ENCODE data around the gene HPSE2.

The HPSE2 gene

DNA sequence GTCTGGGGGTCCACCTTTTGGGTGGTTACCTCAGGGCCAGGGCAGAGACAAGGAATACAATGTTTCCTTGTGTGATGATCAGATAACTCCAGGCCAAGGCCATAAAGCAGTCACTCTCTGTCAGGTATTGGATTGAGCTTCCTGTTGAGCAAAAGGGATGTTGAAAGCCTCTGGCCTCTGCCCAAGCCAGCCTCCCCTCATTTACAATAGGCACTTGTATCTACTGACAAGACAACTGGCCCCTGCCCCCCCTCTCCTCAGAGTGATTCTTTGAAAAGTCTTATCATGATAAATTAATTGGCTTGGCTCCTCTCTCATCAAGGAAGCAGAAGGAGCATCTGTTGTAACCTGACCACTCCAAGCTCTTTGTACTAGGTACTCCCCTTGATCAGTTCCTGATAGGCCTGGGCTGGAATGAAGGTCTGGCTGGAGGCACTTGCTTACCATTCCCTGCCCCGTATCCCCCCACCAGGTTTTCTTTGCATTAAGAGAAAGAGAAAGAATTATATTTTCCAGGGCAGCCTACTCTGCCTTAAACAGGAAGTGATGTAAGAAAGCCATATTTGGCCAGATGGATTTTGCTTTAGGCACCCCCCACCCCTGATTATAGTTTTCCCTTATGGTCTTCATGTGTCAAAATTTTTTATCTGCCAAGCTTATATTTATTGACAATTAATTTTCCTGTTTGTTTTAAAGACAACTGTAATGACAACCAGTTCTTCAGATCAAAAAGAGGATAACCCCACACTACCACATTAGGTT lies 746.8 kb downstream of the HPSE2 start:
- no peak for TF ChIP-seq MAX (IDR thresholded peaks at IDR 0.05; ENCODE audit: low read depth, low read length)
- no peak for TF ChIP-seq POLR2A (IDR thresholded peaks at IDR 0.05; ENCODE audit: extremely low read depth, insufficient read length)
- no peak overlapping the region for H3K4me3 ChIP-seq (ENCODE audit: low read depth, low read length)
- no peak for DNase-seq (ENCODE audit: low read depth)

DNA sequence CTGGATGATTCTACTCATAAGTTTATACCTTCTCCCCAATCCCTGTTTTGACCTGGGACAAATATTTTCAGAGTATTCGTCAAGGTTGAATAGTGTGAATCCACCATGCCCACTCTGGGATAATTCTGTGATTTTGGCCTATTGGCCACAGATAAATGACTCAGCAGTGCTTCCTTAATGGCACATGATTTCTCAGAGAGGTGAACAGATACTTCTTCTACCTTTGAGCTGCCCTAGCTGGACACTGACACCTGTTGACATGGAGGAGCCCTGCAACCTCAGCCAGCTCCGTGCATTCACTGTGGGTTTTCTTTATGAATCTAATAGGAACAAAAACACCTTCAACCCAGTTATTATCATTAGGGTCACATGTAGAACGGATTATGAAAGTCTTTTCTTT lies 748.0 kb downstream of the HPSE2 start:
- H3K4me3 ChIP-seq (ENCODE audit: low read depth, low read length): no peak overlapping the region
- TF ChIP-seq, protein P1, sequence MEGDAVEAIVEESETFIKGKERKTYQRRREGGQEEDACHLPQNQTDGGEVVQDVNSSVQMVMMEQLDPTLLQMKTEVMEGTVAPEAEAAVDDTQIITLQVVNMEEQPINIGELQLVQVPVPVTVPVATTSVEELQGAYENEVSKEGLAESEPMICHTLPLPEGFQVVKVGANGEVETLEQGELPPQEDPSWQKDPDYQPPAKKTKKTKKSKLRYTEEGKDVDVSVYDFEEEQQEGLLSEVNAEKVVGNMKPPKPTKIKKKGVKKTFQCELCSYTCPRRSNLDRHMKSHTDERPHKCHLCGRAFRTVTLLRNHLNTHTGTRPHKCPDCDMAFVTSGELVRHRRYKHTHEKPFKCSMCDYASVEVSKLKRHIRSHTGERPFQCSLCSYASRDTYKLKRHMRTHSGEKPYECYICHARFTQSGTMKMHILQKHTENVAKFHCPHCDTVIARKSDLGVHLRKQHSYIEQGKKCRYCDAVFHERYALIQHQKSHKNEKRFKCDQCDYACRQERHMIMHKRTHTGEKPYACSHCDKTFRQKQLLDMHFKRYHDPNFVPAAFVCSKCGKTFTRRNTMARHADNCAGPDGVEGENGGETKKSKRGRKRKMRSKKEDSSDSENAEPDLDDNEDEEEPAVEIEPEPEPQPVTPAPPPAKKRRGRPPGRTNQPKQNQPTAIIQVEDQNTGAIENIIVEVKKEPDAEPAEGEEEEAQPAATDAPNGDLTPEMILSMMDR (IDR thresholded peaks at IDR 0.05; ENCODE audit: low read depth, low read length): no peak
- TF ChIP-seq POLR2A (IDR thresholded peaks at IDR 0.05; ENCODE audit: extremely low read depth, insufficient read length): no peak
- TF ChIP-seq MYC (IDR thresholded peaks at IDR 0.05; ENCODE audit: low read depth, low read length): no peak
- TF ChIP-seq MAX (IDR thresholded peaks at IDR 0.05; ENCODE audit: low read depth, low read length): no peak
- no peak for DNase-seq (ENCODE audit: low read depth)

DNA sequence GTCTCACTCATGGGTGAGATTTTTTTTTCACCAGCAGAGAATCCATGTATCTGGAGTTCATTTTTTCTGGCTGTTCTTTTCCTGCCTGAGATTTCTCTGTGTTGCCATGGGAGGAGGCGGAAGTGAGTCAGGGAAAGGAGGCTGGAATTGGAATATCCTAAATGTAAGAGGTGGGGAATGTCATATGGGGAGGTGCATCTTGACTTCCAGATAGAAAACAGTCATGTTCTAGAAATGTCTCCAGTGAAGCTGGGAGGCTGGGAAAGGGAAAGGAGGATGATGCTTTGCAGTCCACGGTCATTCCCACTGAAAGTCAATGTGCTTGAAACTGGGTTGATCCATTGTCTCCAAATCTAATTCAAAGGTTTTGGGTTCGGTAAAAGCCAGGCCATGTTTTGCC lies 749.2 kb downstream of the HPSE2 start:
- H3K4me3 ChIP-seq (ENCODE audit: low read depth, low read length): no peak overlapping the region
- no peak for DNase-seq (ENCODE audit: low read depth)
- TF ChIP-seq POLR2A (IDR thresholded peaks at IDR 0.05; ENCODE audit: extremely low read depth, insufficient read length) (no peak), MAX (IDR thresholded peaks at IDR 0.05; ENCODE audit: low read depth, low read length) (no peak), MYC (IDR thresholded peaks at IDR 0.05; ENCODE audit: low read depth, low read length) (no peak)
- TF ChIP-seq, protein P1 (IDR thresholded peaks at IDR 0.05; ENCODE audit: low read depth, low read length): no peak

DNA sequence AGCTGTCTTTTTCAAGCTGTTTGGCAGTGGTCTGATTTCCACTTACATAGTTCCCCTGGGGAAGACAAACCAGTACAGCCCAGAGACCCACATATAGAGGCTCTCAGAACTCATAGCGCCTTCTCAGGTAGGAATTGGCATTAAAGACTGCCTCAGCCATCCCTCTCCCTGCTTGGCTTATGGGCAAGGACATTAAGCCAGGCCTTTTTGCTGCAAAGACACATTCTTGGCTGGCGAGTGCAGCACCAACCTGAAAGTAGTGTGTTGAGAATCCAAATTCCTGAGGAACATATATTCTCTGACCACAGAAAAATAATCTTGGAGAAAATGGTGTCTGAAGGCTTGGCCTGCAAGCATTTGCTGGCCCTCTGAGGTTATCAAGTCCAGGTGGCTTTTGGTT lies 749.7 kb downstream of the HPSE2 start:
- H3K4me3 ChIP-seq (ENCODE audit: low read depth, low read length): no peak overlapping the region
- no peak for DNase-seq (ENCODE audit: low read depth)
- TF ChIP-seq POLR2A (IDR thresholded peaks at IDR 0.05; ENCODE audit: extremely low read depth, insufficient read length): no peak
- no peak for TF ChIP-seq MYC (IDR thresholded peaks at IDR 0.05; ENCODE audit: low read depth, low read length)

- TF ChIP-seq, protein P1 (IDR thresholded peaks at IDR 0.05; ENCODE audit: low read depth, low read length): no peak
- TF ChIP-seq POLR2A (IDR thresholded peaks at IDR 0.05; ENCODE audit: extremely low read depth, insufficient read length) (no peak), MAX (IDR thresholded peaks at IDR 0.05; ENCODE audit: low read depth, low read length) (no peak), MYC (IDR thresholded peaks at IDR 0.05; ENCODE audit: low read depth, low read length) (no peak)
- no peak overlapping the region for H3K4me3 ChIP-seq (ENCODE audit: low read depth, low read length)
- DNase-seq (ENCODE audit: low read depth): no peak
Measured at GRCh38 chr10:98483658-98484057, 752.0 kb downstream of the HPSE2 start.

- TF ChIP-seq MAX (IDR thresholded peaks at IDR 0.05; ENCODE audit: low read depth, low read length) (no peak), POLR2A (IDR thresholded peaks at IDR 0.05; ENCODE audit: extremely low read depth, insufficient read length) (no peak), MYC (IDR thresholded peaks at IDR 0.05; ENCODE audit: low read depth, low read length) (no peak)
- TF ChIP-seq, protein P1 (IDR thresholded peaks at IDR 0.05; ENCODE audit: low read depth, low read length): no peak
- DNase-seq (ENCODE audit: low read depth): no peak
- H3K4me3 ChIP-seq (ENCODE audit: low read depth, low read length): no peak overlapping the region
Measured at GRCh38 chr10:98482096-98482495, 753.6 kb downstream of the HPSE2 start.
